GM12878 (cell line): ENCODE results near the gene IL1RL2. TPM values are rescaled to one million over a fixed set of nuclear protein-coding genes. Genes with fewer than 3 reads are reported as not detected.

Source experiments
- ATAC-seq: fragments of 200-7000 bp; cut with Tn5 transposase; 3 replicates; pipeline ENCODE4 v1.9.1; 2020; ENCODE audit warnings: mild to moderate bottlenecking, moderate library complexity
- BruUV-seq: library from RNA; stranded (reverse); fragments of 400-500 nt; replicated peaks from 2 replicates; lab custom pipeline; 2021; lab: Mats Ljungman, UMichigan
- CTCF ChIA-PET: fragments of 300-600 bp; sonication (Branson Sonifier 250); formaldehyde crosslinking; extraction: SDS; loops from one replicate; lab custom pipeline; 2021; ENCODE audit warnings: inconsistent platforms; lab: Yijun Ruan, JAX
- POLR2A ChIA-PET: fragments of 350-600 bp; formaldehyde crosslinking; extraction: SDS; loops from one replicate; lab custom pipeline; 2021; ENCODE audit warnings: inconsistent platforms; lab: Charles Lee
- RAD21 ChIA-PET: fragments of 300-600 bp; sonication (Branson Sonifier 250); formaldehyde crosslinking; loops from one replicate; lab custom pipeline; 2023; ENCODE audit warnings: antibody characterized with exemption; ENCODE audit not compliant: unreplicated experiment; lab: Charles Lee
- SMC1A ChIA-PET: fragments of 300-600 bp; sonication (Branson Sonifier 250); formaldehyde crosslinking; loops from one replicate; lab custom pipeline; 2023; ENCODE audit not compliant: unreplicated experiment, uncharacterized antibody; lab: Charles Lee
- DNase-seq: peaks from one replicate; pipeline ENCODE4 v3.0.0-alpha.2; 2011; ENCODE audit warnings: low read depth, low spot score
- FAIRE-seq: peaks from 3 replicates; lab custom pipeline; 2011; peaks lifted over from hg19 to GRCh38; lab: Jason Lieb, UNC
- H2AFZ ChIP-seq: 2 replicates; pipeline ENCODE4 v1.6.0; 2011; ENCODE audit warnings: low read depth, low read length, control low read depth; ENCODE audit not compliant: control insufficient read depth
- H3K27ac ChIP-seq: 2 replicates; pipeline ENCODE4 v1.5.1; 2011; ENCODE audit warnings: control low read depth; ENCODE audit not compliant: control insufficient read depth, insufficient read depth
- H3K27me3 ChIP-seq, 2 experiments: replicated peaks in 1 of 2; 2 replicates each; pipeline versions ENCODE4 v1.6.0 to v1.6.1; 2011; ENCODE audit warnings: low read length in 1 of 2; ENCODE audit not compliant: control insufficient read depth in 2 of 2, insufficient read depth in 2 of 2
- H3K36me3 ChIP-seq, 2 experiments: 2 replicates each; pipeline ENCODE4 v1.5.1; 2011; ENCODE audit warnings: low read length in 1 of 2; ENCODE audit not compliant: control insufficient read depth in 2 of 2, insufficient read depth in 2 of 2
- H3K4me1 ChIP-seq: 2 replicates; pipeline ENCODE4 v1.6.1; 2011; ENCODE audit warnings: mild to moderate bottlenecking, low read length, moderate library complexity, mixed read lengths; ENCODE audit not compliant: control insufficient read depth, insufficient read depth
- H3K4me2 ChIP-seq: 2 replicates; pipeline ENCODE4 v1.6.0; 2011; ENCODE audit warnings: control low read depth; ENCODE audit not compliant: control insufficient read depth, insufficient read depth
- H3K4me3 ChIP-seq: fragments of 200-600 bp; sonication (generic); 2 replicates; pipeline ENCODE4 v1.5.1; 2016
- H3K79me2 ChIP-seq: 2 replicates; pipeline ENCODE4 v1.6.0; 2011; ENCODE audit warnings: low read length; ENCODE audit not compliant: control insufficient read depth, insufficient read depth
- H3K9ac ChIP-seq: 2 replicates; pipeline ENCODE4 v1.8.0; 2011; ENCODE audit warnings: low read length, control low read depth, mixed read lengths; ENCODE audit not compliant: control insufficient read depth, insufficient read depth
- H3K9me3 ChIP-seq: replicated peaks from 3 replicates; pipeline ENCODE4 v1.5.1; 2011; ENCODE audit warnings: mild to moderate bottlenecking, low read length; ENCODE audit not compliant: control insufficient read depth, insufficient read depth
- H4K20me1 ChIP-seq: 2 replicates; pipeline ENCODE4 v1.6.0; 2011; ENCODE audit not compliant: control insufficient read depth, insufficient read depth
- FOXM1 ChIP-seq: IDR thresholded peaks from 2 replicates; pipeline ENCODE4 v1.6.1; 2012; ENCODE audit warnings: low read depth, mild to moderate bottlenecking, inconsistent platforms, low read length, moderate library complexity
- JUND ChIP-seq: IDR thresholded peaks from 2 replicates; pipeline ENCODE4 v1.6.1; 2012; ENCODE audit warnings: low read depth, mild to moderate bottlenecking, low read length, improper control_type of control experiment, moderate library complexity
- KDM1A ChIP-seq: fragments of 200-600 bp; sonication (generic); IDR thresholded peaks from 2 replicates; pipeline ENCODE4 v1.6.1; 2016; ENCODE audit warnings: borderline replicate concordance
- KLF5 ChIP-seq: fragments of 450-650 bp; IDR thresholded peaks from 2 replicates; pipeline ENCODE4 v1.6.1; 2014; ENCODE audit warnings: mild to moderate bottlenecking; ENCODE audit not compliant: partially characterized antibody
- NR2C1 ChIP-seq: fragments of 450-650 bp; IDR thresholded peaks from 2 replicates; pipeline ENCODE4 v1.6.1; 2017; ENCODE audit warnings: antibody characterized with exemption, mild to moderate bottlenecking, moderate library complexity
- PAX5 ChIP-seq: IDR thresholded peaks from 2 replicates; pipeline ENCODE4 v1.6.1; 2011; ENCODE audit warnings: low read depth, low read length, borderline replicate concordance
- RAD21 ChIP-seq: IDR thresholded peaks from 2 replicates; pipeline ENCODE4 v1.6.1; 2011; ENCODE audit warnings: mild to moderate bottlenecking, low read depth, low read length, moderate library complexity; ENCODE audit not compliant: insufficient read depth
- SIN3A ChIP-seq: IDR thresholded peaks from 2 replicates; pipeline ENCODE4 v1.6.1; 2012; ENCODE audit warnings: low read depth, low read length, improper control_type of control experiment
- SMARCA5 ChIP-seq: fragments of 450-650 bp; IDR thresholded peaks from 2 replicates; pipeline ENCODE4 v1.6.1; 2017; ENCODE audit warnings: mild to moderate bottlenecking
- SREBF1 ChIP-seq: IDR thresholded peaks from 2 replicates; pipeline ENCODE4 v1.6.1; 2012; ENCODE audit warnings: mild to moderate bottlenecking, low read length
- STAT3 ChIP-seq: IDR thresholded peaks from 2 replicates; pipeline ENCODE4 v1.6.1; 2011; ENCODE audit warnings: low read depth, low read length, improper control_type of control experiment
- ZNF207 ChIP-seq: fragments of 450-650 bp; IDR thresholded peaks from 2 replicates; pipeline ENCODE4 v1.6.1; 2014; ENCODE audit warnings: antibody characterized with exemption, mild to moderate bottlenecking, borderline replicate concordance
- ZNF622 ChIP-seq: fragments of 450-650 bp; IDR thresholded peaks from 2 replicates; pipeline ENCODE4 v1.6.1; 2017; ENCODE audit warnings: mild to moderate bottlenecking, inconsistent platforms
- WGBS: methylation state at CpG from one replicate; pipeline ENCODE4 v1.1.6; 2016; ENCODE audit warnings: low lambda C conversion rate; ENCODE audit not compliant: insufficient replicate concordance, insufficient coverage; ENCODE audit errors: missing lambda C conversion rate; 5-methylcytosine and 5-hydroxymethylcytosine counted together
- in situ Hi-C: fragments of 300-500 bp; cut with MboI; formaldehyde crosslinking; loops from 9 replicates; pipeline ENCODE4 v1.14.3; 2018; ENCODE audit warnings: mixed read lengths
- intact Hi-C: fragments of 100-400 bp; cut with micrococcal nuclease; formaldehyde crosslinking; loops from one replicate; pipeline ENCODE4 v1.14.2; 2022; ENCODE audit not compliant: unreplicated experiment
- polyA plus RNA-seq, 11 experiments: library from polyadenylated mRNA; depleted of rRNA in 4 of 11; unstranded in 6 of 11; stranded (reverse) in 5 of 11; fragments of >200 nt; fragmentation: Nextera tagmentation in 4 of 11; fragmentation: Illumina TruSeq in 1 of 11; extraction: Ambion mirVana in 4 of 11; extraction: Trizol in 1 of 11; gene quantifications; 1 replicate in 1 of 11; 2 replicates in 10 of 11; pipeline versions ENCODE4 v1.2.1 to v1.2.3, GENCODE V29; 2011 to 2016; ENCODE audit warnings: inconsistent platforms in 2 of 11, missing spikeins in 2 of 11, low read depth in 1 of 11
- total RNA-seq, 4 experiments: library from RNA; depleted of rRNA in 3 of 4; stranded (reverse); fragments of >200 nt in 3 of 4; fragmentation: Illumina TruSeq in 1 of 4; extraction: Trizol in 1 of 4; gene quantifications; 2 replicates each; pipeline versions ENCODE4 v1.2.1 to v1.2.3, GENCODE V29; 2013 to 2021

IL1RL2 gene
- total and polyA plus RNA-seq, 10 of the 15 experiments (the other 5 are each of a cell fraction or from before 2014, with no cell fraction given): not detected

DNA sequence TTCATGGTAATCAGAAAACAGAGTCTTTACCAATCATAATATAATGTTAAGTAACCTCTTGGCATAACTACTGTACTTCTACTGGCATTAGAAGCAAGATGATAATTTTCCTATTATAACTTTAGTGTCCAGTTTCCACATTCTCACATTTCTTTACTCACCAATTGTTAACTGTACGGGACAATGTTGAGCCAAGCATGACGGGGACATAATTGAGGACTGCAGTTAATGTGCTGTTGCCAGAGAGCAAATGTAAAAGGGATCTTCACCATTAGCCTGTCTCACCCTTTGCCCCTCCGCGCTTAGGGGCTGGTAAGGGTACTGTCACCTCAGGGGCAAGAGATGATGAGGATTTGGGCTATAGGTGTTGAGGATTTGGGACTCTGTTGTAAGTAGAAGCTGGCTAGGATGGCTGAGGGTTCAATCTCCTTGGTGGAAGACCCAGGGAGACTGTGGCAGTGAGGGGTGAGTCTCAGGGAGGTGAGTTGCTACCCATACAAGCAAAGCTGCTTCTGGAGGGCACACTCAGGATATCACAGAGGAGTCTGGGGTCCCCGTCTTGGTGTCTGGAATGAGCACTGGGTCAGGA, 70.1 kb downstream of the IL1RL2 start:
- H3K27ac ChIP-seq: no peak overlapping the region
- H3K9ac ChIP-seq: no peak overlapping the region
- H3K4me2 ChIP-seq: no peak overlapping the region
- no peak for TF ChIP-seq SREBF1
- no peak for TF ChIP-seq STAT3
- no peak for TF ChIP-seq KLF5
- no peak for TF ChIP-seq PAX5
- no peak for TF ChIP-seq ZNF207
- TF ChIP-seq RAD21: no peak
- TF ChIP-seq NR2C1: no peak
- no peak for TF ChIP-seq FOXM1
- TF ChIP-seq KDM1A: no peak
- no peak for TF ChIP-seq SIN3A
- TF ChIP-seq SMARCA5: no peak
- TF ChIP-seq ZNF622: no peak
- no peak for TF ChIP-seq JUND
- TF ChIP-seq, all 136 proteins: peak for 0
- H3K79me2 ChIP-seq: no peaks in the 10 kb centered on the region
- in situ Hi-C loops (no loop called here), intact Hi-C loops (no loop called here)
- no peaks in the 10 kb centered on the region for H3K4me1 ChIP-seq
- no peak for DNase-seq
- no TSS peak for BruUV-seq
- no peaks in the 10 kb centered on the region for H3K36me3 ChIP-seq
- no peaks in the 10 kb centered on the region for H3K27me3 ChIP-seq
- H4K20me1 ChIP-seq: no peaks in the 10 kb centered on the region
- H2AFZ ChIP-seq: no peak overlapping the region
- RAD21 ChIA-PET: interaction anchor here (1.3 to 1.9 kb wide), 2 partner anchors 17 to 373 kb away, joined by 3 to 8 read pairs; no protein-coding TSS in a partner anchor
- ATAC-seq: no peak
- SMC1A ChIA-PET: interaction anchor here (1.1 to 1.5 kb wide), 2 partner anchors 10 to 45 kb away, joined by 3 to 6 read pairs; no protein-coding TSS in a partner anchor
- POLR2A ChIA-PET: no interaction called here
- WGBS: 51% methylated on average over 5 of the region's 5 CpGs
- no peak overlapping the region for H3K4me3 ChIP-seq
- FAIRE-seq: no peak
- no peaks in the 10 kb centered on the region; the same call in 2 of the 3 replicates for H3K9me3 ChIP-seq
- CTCF ChIA-PET: interaction anchor here (0.9 to 6.5 kb wide), 7 partner anchors 16 to 251 kb away, joined by 3 to 83 read pairs (median 3); no protein-coding TSS in a partner anchor
